ENCODE data around the gene ARRB2. TPM values are rescaled to one million over a fixed set of nuclear protein-coding genes. Genes with fewer than 3 reads are reported as not detected.
"Not testable (repeated sequence)": the region's sequence is repeated elsewhere in the genome, so short reads cannot be mapped to it uniquely, and the experiment has no call there.

The ARRB2 gene
- total and polyA plus RNA-seq, 2 of the 8 experiments (the other 6 are each of a cell fraction or from before 2014, with no cell fraction given): 72.4 to 101 TPM

DNA sequence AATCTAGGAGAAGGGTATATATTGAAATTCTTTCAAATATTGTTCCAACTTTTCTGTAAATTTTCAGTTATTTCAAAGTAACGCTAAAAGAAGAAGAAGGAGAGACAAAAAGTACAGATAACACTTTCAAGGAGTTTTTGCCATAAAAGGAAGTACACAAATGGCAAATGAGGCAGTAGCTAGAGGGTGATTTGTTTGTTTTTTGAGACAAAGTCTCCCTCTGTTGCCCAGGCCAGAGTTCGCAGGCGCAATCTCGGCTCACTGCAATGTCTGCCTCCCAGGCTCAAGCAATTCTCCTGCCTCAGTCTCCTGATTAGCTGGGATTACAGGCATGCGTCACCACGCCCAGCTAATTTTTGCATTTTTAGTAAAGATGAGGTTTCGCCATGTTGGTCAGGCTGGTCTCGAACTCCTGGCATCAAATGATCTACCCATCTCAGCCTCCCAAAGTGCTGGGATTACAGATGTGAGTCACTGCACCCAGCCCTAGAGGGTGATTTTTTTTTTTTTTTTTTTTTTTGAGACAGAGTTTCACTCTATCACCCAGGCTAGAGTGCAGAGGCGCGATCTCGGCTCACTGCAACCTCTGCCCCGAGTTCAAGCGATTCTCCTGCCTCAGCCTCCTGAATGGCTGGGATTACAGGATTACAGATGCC, 10.9 kb upstream of the ARRB2 start:
- not testable (repeated sequence) for H3K36me3 ChIP-seq (ENCODE audit: control insufficient read depth in 2 of 4, insufficient read depth in 4 of 4, low read length in 3 of 4); H2BK20ac ChIP-seq (ENCODE audit: low read length); H3K4me1 ChIP-seq (replicated peaks in 1 of 4; ENCODE audit: control insufficient read depth in 3 of 4, insufficient read depth in 4 of 4, low read length in 3 of 4); H3K18ac ChIP-seq (ENCODE audit: extremely low read depth, low read length); H3K9ac ChIP-seq (replicated peaks in 1 of 4; ENCODE audit: extremely low read depth in 1 of 4, low read depth in 3 of 4, low read length in 3 of 4); H3K56ac ChIP-seq (replicated peaks; ENCODE audit: insufficient read length, low read depth, low read length); H2BK5ac ChIP-seq (ENCODE audit: low read depth, low read length); DNase-seq (ENCODE audit: low read depth in 1 of 2, low spot score in 2 of 2); H3K9me3 ChIP-seq (ENCODE audit: insufficient read depth in 2 of 2, low read depth in 1 of 2, low read length in 1 of 2); H3K4me3 ChIP-seq (ENCODE audit: extremely low read depth in 1 of 4, insufficient read depth in 2 of 4, low read depth in 3 of 4, low read length in 4 of 4); H3K4me2 ChIP-seq (ENCODE audit: insufficient read depth in 1 of 2, low read depth in 2 of 2, low read length in 2 of 2); H3K27me3 ChIP-seq (replicated peaks in 1 of 4; ENCODE audit: control insufficient read depth in 3 of 4, extremely low read depth in 1 of 4, insufficient read depth in 3 of 4, low read length in 3 of 4); H4K8ac ChIP-seq (ENCODE audit: extremely low read depth, insufficient read depth, low read length); H2AFZ ChIP-seq (ENCODE audit: low read length); H2BK12ac ChIP-seq (ENCODE audit: low read depth, low read length); H3K14ac ChIP-seq (ENCODE audit: insufficient read length); FAIRE-seq; H2BK120ac ChIP-seq (replicated peaks; ENCODE audit: low read depth, low read length); H2BK15ac ChIP-seq (ENCODE audit: low read length); H3K27ac ChIP-seq (ENCODE audit: low read depth, low read length); H2AK5ac ChIP-seq (ENCODE audit: low read depth, low read length); H4K91ac ChIP-seq (replicated peaks; ENCODE audit: insufficient read length, low read length); H3K4ac ChIP-seq (replicated peaks; ENCODE audit: insufficient read length, low read depth, low read length); H3K23me2 ChIP-seq (ENCODE audit: low read depth, low read length); H4K5ac ChIP-seq (ENCODE audit: insufficient read length, low read depth, low read length); H3K79me1 ChIP-seq (ENCODE audit: low read depth, low read length); H3K23ac ChIP-seq (ENCODE audit: insufficient read length)
- POLR2A ChIA-PET (ENCODE audit: partially characterized antibody): interaction anchor here (0.7 to 1.3 kb wide), 2 partner anchors 21 to 250 kb away, joined by 3 to 6 read pairs; no protein-coding TSS in a partner anchor
- TF ChIP-seq, protein P1, sequence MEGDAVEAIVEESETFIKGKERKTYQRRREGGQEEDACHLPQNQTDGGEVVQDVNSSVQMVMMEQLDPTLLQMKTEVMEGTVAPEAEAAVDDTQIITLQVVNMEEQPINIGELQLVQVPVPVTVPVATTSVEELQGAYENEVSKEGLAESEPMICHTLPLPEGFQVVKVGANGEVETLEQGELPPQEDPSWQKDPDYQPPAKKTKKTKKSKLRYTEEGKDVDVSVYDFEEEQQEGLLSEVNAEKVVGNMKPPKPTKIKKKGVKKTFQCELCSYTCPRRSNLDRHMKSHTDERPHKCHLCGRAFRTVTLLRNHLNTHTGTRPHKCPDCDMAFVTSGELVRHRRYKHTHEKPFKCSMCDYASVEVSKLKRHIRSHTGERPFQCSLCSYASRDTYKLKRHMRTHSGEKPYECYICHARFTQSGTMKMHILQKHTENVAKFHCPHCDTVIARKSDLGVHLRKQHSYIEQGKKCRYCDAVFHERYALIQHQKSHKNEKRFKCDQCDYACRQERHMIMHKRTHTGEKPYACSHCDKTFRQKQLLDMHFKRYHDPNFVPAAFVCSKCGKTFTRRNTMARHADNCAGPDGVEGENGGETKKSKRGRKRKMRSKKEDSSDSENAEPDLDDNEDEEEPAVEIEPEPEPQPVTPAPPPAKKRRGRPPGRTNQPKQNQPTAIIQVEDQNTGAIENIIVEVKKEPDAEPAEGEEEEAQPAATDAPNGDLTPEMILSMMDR (IDR thresholded peaks at IDR 0.05; ENCODE audit: control extremely low read depth in 1 of 3, insufficient read depth in 1 of 3, low read depth in 1 of 3, low read length in 3 of 3): peak in 1 of 3 experiments; percentile 19; a peak in 1 of 4 replicates
- TF ChIP-seq RAD21 (IDR thresholded peaks at IDR 0.05 in 1 of 2, conservative IDR thresholded peaks at IDR 0.05 in 1 of 2; ENCODE audit: low read depth in 2 of 2, low read length in 2 of 2): peak in 1 of 2 experiments; percentile 19; a peak in 1 of 4 replicates
- 88% methylated on average over 12 of the region's 13 CpGs; no CpG with 5 or more reads in 1 of the 2 experiments for WGBS, 2 experiments (ENCODE audit: extremely low coverage in 1 of 2, insufficient coverage in 1 of 2, insufficient read length in 1 of 2, insufficient replicate concordance in 2 of 2, low coverage in 1 of 2, low lambda C conversion rate in 2 of 2, missing lambda C conversion rate in 1 of 2)
- CTCF ChIA-PET (ENCODE audit: partially characterized antibody): interaction anchor here (0.6 kb wide), 1 partner anchor 272 kb away, joined by 3 read pairs; no protein-coding TSS in a partner anchor
- H4K20me1 ChIP-seq (replicated peaks in 1 of 2; ENCODE audit: control insufficient read depth in 1 of 2, insufficient read depth in 2 of 2, low read length in 2 of 2): peaks cover 10 to 18% of the 10 kb centered on the region in 2 experiments
- peaks cover 47 to 93% of the 10 kb centered on the region in 2 experiments for H3K79me2 ChIP-seq (ENCODE audit: control insufficient read depth in 1 of 2, insufficient read depth in 2 of 2, low read length in 2 of 2)

All from H1 (cell line).